Hematopoietic multipotent progenitor cell treated with erythropoietin and hydrocortisone succinate and interleukin-3 and kit ligand, for 4 days (in vitro differentiated cells): ENCODE measurements around the gene ARHGAP30.

Source experiments
- DNase-seq: peaks from one replicate; pipeline ENCODE4 v3.0.0-alpha.2; 2015

The ARHGAP30 gene

DNA sequence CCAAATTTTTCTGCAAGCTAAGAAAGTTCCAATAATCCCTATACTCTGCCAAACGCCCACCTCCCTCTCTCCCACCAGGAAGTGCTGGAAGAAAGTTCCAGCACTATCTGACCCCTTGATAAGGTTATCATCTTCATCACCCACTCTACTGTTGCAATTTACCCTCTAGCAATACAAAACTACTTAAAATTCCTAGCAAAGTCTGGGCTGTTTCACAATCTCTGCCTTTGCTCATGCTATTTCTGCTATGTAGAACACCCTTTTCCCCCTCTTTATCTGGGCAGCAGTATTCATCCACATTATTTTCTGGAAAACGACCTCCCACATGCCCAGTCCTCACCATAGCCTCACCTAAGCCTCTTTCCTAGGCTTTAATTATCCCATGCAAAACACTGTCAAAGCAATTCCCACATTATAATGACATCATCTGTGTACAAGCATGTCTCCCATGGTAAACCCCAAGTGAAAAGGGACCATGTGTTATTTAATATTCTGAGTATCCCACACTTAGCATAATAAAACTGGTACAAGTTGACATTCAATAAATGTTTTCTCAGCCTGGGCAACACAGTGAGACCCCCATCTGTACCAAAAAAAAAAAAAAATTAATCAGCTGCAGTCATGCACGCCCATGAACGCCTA, 60.7 kb downstream of the ARHGAP30 start:
- DNase-seq = no peak

GRCh38 chr1:161007369-161007768, 62.3 kb downstream of the ARHGAP30 start:
- DNase-seq = no peak

GRCh38 chr1:161006563-161006962, 63.1 kb downstream of the ARHGAP30 start:
- DNase-seq = no peak

DNA sequence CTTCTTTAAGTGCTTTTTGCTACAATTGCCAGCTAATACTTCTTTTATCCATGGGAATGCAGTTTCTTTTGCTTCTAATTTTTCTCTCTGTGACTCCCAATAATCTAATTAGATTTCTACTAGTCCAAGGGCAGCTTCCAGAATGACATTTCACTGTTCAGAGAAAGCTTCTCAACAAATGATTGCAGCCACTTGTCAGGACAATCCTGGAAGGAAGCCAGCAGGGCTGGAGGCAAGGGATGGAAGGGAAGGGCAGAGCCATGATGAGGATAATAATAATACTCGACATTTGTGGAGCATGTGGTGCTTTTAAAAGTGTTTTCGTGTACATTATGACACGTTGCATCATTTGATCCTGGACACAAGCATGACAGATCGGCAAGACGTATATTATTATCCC, 68.2 kb downstream of the ARHGAP30 start:
- DNase-seq = no peak

GRCh38 chr1:161000736-161001480, 68.8 kb downstream of the ARHGAP30 start:
- no peak for DNase-seq

- no peak for DNase-seq
These were observed 70.3 kb downstream of the ARHGAP30 start for GRCh38 chr1:160999376-160999775.

GRCh38 chr1:160997323-160998038, 72.2 kb downstream of the ARHGAP30 start:
- peak; percentile 87 for DNase-seq
